Measurements from ENCODE around the gene GID4.
"Not testable (repeated sequence)": the region's sequence is repeated elsewhere in the genome, so short reads cannot be mapped to it uniquely, and the experiment has no call there.

Gene GID4

DNA sequence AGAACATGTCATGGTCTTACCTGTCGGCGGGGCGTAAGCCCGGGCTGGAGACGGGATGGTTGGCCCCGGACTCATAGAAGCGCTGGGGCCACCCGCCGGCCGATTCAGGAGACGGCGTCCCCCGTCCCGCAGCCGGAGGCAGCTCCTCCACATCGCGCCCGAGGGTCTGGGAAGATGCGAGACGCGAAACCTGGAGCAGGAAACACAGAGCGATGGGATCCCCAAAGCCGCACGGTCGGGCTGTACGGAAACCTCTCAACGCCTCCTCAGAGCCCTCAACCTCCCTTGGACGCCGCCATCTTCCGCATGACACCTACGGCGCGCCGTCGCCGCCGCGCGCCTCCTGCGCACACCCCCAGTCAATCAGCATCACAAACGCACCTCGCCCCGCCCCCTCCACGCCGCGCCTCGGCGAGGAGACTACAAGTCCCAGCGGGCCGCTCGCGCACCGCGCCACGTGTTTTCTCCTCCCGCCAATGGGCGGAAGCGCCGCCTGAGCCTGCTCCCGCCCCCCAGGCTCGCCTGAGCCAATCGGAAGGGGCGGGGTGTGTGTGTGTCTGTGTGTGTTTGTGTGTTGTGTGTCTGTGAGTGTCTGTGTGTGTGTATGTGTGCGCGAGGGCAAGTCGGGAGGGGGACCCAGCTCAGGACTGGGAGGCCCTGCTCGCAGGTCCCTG, at the start of gene GID4, which contains the start of gene ATPAF2:
TSS of gene GID4 (plus strand) at position 548 of the 674 bp plus-strand sequence. CDS start at position 605, 57 bp downstream.
TSS of gene ATPAF2 (minus strand) at position 308 of the 674 bp plus-strand sequence. CDS start at position 153, 155 bp downstream.
- Histone ChIP-seq H3K36me3 (ENCODE audit: control insufficient read depth in 2 of 2, insufficient read depth in 2 of 2, low read length in 2 of 2) (no peaks in the 10 kb centered on the region), H3K9ac (ENCODE audit: low read length in 2 of 2) (peak within 1 kb of the TSS; percentile 76 to 86), H3K4me3 (ENCODE audit: low read length in 2 of 2) (peak within 1 kb of the TSS; percentile 69 to 94), H3K9me3 (ENCODE audit: control insufficient read depth in 2 of 2, low read length in 2 of 2) (no peaks in the 10 kb centered on the region), H3K4me1 (ENCODE audit: control insufficient read depth, insufficient read depth, low read length) (peaks cover 30% of the 10 kb centered on the region), H3K27ac (ENCODE audit: low read length) (peak within 1 kb of the TSS; percentile 49), H3K27me3 (ENCODE audit: control insufficient read depth in 1 of 2, insufficient read depth in 2 of 2, low read length in 2 of 2) (no peaks in the 10 kb centered on the region)

DNA sequence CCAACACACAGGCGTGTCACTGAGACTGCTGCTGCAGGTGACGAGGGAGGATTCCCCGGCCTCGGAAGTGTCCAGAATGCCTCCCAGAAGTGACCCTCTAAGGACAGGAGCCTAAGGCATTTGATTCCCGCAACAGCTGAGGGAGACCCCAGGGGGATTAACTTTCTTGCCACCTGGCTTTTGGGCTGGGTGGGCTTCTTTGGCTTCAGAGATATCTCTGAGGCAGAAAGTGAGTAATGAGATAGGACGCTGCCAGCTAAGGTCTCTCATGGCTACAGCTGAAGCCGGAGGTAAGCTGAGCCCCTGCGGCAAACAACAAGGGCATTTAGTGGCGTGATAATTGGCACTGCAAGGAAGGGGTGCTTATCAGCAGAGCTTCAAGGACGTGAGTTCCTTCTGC, 49.6 kb upstream of the GID4 start:
- no peak overlapping the region for H3K27ac ChIP-seq (ENCODE audit: low read length)
- H3K9me3 ChIP-seq (ENCODE audit: control insufficient read depth in 2 of 2, low read length in 2 of 2), result no peaks in the 10 kb centered on the region
- H3K4me3 ChIP-seq (ENCODE audit: low read length in 2 of 2), result no peak overlapping the region
- peaks cover 0 to 5% of the 10 kb centered on the region in 2 donors for H3K36me3 ChIP-seq (ENCODE audit: control insufficient read depth in 2 of 2, insufficient read depth in 2 of 2, low read length in 2 of 2)
- no peaks in the 10 kb centered on the region for H3K4me1 ChIP-seq (ENCODE audit: control insufficient read depth, insufficient read depth, low read length)
- no peaks in the 10 kb centered on the region for H3K27me3 ChIP-seq (ENCODE audit: control insufficient read depth in 1 of 2, insufficient read depth in 2 of 2, low read length in 2 of 2)
- no peak overlapping the region for H3K9ac ChIP-seq (ENCODE audit: low read length in 2 of 2)

DNA sequence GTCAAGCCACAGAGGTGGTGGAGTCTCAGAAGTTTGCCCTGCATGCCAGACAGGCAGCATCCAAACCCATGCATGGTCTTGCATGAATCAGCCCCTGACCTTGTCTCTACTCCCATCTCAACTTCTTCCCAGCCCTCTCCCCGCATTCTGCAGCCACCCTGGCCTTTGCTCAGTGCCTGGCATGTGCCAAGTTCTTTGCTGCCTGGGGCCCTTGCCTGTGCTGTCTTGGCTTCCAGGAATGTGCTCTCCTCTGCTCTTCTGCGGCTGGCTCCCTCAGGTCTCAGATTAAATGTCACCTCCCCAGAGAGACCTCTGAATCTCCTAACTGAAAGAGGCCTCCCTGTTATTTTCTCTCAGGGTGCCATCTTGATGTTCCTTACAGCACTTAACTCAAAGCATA, 48.9 kb upstream of the GID4 start:
- H3K27me3 ChIP-seq (ENCODE audit: control insufficient read depth in 1 of 2, insufficient read depth in 2 of 2, low read length in 2 of 2), result no peaks in the 10 kb centered on the region
- no peak overlapping the region for H3K27ac ChIP-seq (ENCODE audit: low read length)
- H3K9me3 ChIP-seq (ENCODE audit: control insufficient read depth in 2 of 2, low read length in 2 of 2), result no peaks in the 10 kb centered on the region
- H3K9ac ChIP-seq (ENCODE audit: low read length in 2 of 2), result no peak overlapping the region
- no peaks in the 10 kb centered on the region for H3K4me1 ChIP-seq (ENCODE audit: control insufficient read depth, insufficient read depth, low read length)
- peaks cover 0 to 5% of the 10 kb centered on the region in 2 donors for H3K36me3 ChIP-seq (ENCODE audit: control insufficient read depth in 2 of 2, insufficient read depth in 2 of 2, low read length in 2 of 2)
- no peak overlapping the region for H3K4me3 ChIP-seq (ENCODE audit: low read length in 2 of 2)

DNA sequence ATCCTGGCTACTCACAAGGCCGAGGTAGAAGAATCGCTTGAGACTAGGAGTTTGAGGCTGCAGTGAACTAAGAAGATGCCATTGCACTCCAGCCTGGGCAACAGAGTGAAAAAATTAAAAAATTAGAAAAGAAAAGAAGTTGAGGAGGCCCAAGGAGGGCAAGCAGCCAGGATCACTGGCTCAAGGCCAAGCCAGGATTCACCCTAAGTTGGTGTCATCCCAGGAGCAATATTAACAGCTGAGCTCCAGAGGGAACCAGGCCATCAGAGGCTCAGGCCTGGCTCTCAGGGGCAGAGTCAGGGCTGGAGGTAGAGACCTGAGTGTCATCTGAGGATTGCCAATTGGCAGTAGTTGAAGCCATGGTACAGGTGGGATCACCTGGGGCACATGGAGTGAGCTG, 45.8 kb upstream of the GID4 start:
- Histone ChIP-seq H3K9me3 (ENCODE audit: control insufficient read depth in 2 of 2, low read length in 2 of 2) (no peaks in the 10 kb centered on the region), H3K4me3 (ENCODE audit: low read length in 2 of 2) (no peak overlapping the region), H3K27ac (ENCODE audit: low read length) (no peak overlapping the region), H3K27me3 (ENCODE audit: control insufficient read depth in 1 of 2, insufficient read depth in 2 of 2, low read length in 2 of 2) (no peaks in the 10 kb centered on the region), H3K4me1 (ENCODE audit: control insufficient read depth, insufficient read depth, low read length) (no peaks in the 10 kb centered on the region), H3K9ac (ENCODE audit: low read length in 2 of 2) (no peak overlapping the region), H3K36me3 (ENCODE audit: control insufficient read depth in 2 of 2, insufficient read depth in 2 of 2, low read length in 2 of 2) (peaks cover 0 to 2% of the 10 kb centered on the region in 2 donors)

DNA sequence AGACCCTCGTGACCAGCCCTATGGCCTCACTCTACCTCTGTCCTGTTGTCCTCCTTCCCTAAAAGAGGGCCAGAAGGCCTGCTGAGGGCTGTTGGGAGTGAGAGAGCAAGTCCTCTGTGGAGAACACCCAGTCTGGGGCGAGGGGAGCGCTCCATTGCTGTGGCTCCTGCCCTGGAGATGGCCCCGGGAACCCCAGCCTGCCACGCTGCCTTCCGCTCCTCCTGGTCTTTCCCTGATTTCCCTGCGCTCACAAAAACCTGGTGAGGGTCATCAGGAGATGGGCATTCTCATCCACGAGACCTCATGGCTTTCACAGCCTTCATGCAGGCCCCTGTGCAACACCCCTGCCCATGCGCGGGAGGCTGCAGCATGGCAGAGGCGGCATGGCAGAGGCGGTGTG, 45.4 kb upstream of the GID4 start:
- Histone ChIP-seq H3K4me1 (ENCODE audit: control insufficient read depth, insufficient read depth, low read length) (no peaks in the 10 kb centered on the region), H3K9ac (ENCODE audit: low read length in 2 of 2) (no peak overlapping the region), H3K27me3 (ENCODE audit: control insufficient read depth in 1 of 2, insufficient read depth in 2 of 2, low read length in 2 of 2) (no peaks in the 10 kb centered on the region), H3K27ac (ENCODE audit: low read length) (no peak overlapping the region), H3K36me3 (ENCODE audit: control insufficient read depth in 2 of 2, insufficient read depth in 2 of 2, low read length in 2 of 2) (peaks cover 0 to under 1% of the 10 kb centered on the region in 2 donors), H3K9me3 (ENCODE audit: control insufficient read depth in 2 of 2, low read length in 2 of 2) (no peaks in the 10 kb centered on the region), H3K4me3 (ENCODE audit: low read length in 2 of 2) (no peak overlapping the region)

DNA sequence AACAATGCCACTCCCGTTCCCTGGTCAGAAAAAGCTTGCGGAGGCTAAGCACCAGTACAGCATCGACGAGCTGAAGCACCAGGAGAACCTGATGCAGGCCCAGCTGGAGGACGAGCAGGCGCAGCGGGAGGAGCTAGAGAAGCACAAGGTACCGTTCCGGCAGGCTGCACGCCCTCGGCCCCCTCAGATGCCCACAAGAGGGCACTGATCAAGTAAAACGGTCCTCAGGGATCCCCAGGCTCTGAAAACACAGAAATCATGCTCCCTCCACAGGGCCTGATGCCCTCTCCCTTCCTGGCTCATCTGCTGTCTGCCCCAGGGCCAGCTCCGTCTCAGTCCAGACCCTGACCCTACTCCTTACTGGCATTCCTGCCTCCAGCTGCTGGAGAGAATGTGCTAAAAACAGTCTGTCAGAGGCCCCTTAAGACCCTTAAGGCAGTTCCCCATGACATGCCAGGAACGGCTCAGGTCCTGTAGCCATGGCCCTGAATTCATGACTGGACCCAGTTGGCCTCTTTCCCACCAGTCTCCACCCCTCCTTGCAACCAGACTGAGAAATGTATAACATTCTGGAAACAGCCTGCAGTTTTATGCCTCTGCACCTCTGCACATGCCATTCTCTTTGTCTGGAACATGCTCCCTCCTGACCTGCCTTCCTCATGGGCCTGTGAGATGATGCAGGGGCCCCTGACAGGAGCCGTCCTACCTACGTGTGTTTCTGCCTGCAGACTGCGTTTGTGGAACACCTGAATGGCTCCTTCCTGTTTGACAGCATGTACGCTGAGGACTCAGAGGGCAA, 44.7 kb upstream of the GID4 start:
- H3K27me3 ChIP-seq (ENCODE audit: control insufficient read depth in 1 of 2, insufficient read depth in 2 of 2, low read length in 2 of 2), result no peaks in the 10 kb centered on the region
- H3K9ac ChIP-seq (ENCODE audit: low read length in 2 of 2), result no peak overlapping the region
- H3K4me1 ChIP-seq (ENCODE audit: control insufficient read depth, insufficient read depth, low read length), result no peaks in the 10 kb centered on the region
- no peaks in the 10 kb centered on the region for H3K36me3 ChIP-seq (ENCODE audit: control insufficient read depth in 2 of 2, insufficient read depth in 2 of 2, low read length in 2 of 2)
- H3K27ac ChIP-seq (ENCODE audit: low read length), result no peak overlapping the region
- H3K4me3 ChIP-seq (ENCODE audit: low read length in 2 of 2), result no peak overlapping the region
- no peaks in the 10 kb centered on the region for H3K9me3 ChIP-seq (ENCODE audit: control insufficient read depth in 2 of 2, low read length in 2 of 2)

DNA sequence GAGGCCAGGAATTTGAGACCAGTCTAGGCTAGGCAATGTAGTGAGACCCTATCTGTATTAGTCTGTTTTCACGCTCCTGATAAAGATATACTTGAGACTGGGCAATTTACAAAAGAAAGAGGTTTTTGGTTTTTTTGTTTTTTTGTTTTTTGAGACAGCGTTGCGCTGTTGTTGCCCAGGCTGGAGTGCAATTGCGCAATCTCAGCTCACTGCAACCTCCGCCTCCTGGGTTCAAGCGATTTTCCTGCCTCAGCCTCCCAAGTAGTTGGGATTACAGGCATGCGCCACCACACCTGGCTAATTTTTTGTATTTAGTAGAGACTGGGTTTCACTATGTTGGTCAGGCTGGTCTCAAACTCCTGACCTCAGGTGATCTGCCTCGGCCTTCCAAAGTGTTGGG, 43.3 kb upstream of the GID4 start:
- H3K9ac ChIP-seq (ENCODE audit: low read length in 2 of 2); H3K27ac ChIP-seq (ENCODE audit: low read length); H3K9me3 ChIP-seq (ENCODE audit: control insufficient read depth in 2 of 2, low read length in 2 of 2); H3K36me3 ChIP-seq (ENCODE audit: control insufficient read depth in 2 of 2, insufficient read depth in 2 of 2, low read length in 2 of 2); H3K4me1 ChIP-seq (ENCODE audit: control insufficient read depth, insufficient read depth, low read length); H3K4me3 ChIP-seq (ENCODE audit: low read length in 2 of 2); H3K27me3 ChIP-seq (ENCODE audit: control insufficient read depth in 1 of 2, insufficient read depth in 2 of 2, low read length in 2 of 2): not testable (repeated sequence)

DNA sequence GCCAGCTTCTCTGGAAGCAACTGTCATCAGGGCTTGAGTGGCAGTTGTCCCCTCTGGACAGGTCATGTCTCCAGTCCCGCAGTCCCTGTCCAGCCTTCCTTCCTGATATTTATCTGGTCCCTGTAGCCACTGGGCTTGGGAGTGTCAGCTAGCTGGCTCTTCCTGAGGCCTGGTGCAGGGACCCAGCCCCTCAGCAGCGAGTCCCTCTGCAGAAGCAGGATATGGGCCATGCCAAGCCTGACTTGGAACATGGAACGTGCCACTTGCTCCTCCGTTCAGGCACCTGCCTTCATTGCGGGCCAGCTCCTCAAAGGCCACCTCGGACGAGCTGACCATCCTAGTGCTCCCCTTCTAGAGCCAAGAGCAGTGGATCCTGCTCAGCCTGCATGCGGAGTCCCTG, 40.3 kb upstream of the GID4 start:
- Histone ChIP-seq H3K27ac (ENCODE audit: low read length) (no peak overlapping the region), H3K4me3 (ENCODE audit: low read length in 2 of 2) (no peak overlapping the region), H3K9me3 (ENCODE audit: control insufficient read depth in 2 of 2, low read length in 2 of 2) (no peaks in the 10 kb centered on the region), H3K27me3 (ENCODE audit: control insufficient read depth in 1 of 2, insufficient read depth in 2 of 2, low read length in 2 of 2) (no peaks in the 10 kb centered on the region), H3K4me1 (ENCODE audit: control insufficient read depth, insufficient read depth, low read length) (no peaks in the 10 kb centered on the region), H3K36me3 (ENCODE audit: control insufficient read depth in 2 of 2, insufficient read depth in 2 of 2, low read length in 2 of 2) (no peaks in the 10 kb centered on the region), H3K9ac (ENCODE audit: low read length in 2 of 2) (no peak overlapping the region)

DNA sequence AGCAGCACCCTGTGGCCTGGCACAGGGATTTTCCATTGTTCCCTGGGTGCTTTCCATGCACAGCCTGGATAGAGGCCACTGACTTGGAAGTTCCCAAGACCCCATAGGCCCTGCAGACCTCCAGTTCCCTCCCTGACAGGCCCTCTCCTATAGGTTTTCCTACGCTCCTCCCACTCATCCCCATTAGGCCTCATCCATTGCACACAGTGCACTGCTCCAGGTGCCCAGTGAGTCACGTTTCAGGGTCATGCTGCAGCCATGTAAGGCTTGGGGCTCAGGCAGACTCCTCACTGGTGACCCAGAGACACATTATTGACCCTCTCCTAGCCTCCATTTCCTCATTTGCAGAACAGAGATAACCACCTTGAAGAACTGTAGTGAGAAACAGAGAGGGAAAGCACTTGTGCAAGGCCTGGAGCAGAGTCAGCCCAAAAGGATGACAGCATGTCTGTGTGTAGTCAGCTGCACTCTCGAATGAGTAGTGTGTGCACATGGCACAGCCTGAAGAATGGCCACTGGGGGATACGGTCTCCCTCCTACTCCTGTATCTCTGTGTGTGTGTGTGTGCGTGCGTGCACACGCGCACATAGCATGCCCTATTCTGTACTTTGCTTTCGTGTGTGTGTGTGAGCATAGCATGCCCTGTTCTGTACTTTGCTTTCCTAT, 39.7 kb upstream of the GID4 start:
- Histone ChIP-seq H3K27ac (ENCODE audit: low read length) (no peak overlapping the region), H3K9ac (ENCODE audit: low read length in 2 of 2) (no peak overlapping the region), H3K4me1 (ENCODE audit: control insufficient read depth, insufficient read depth, low read length) (no peaks in the 10 kb centered on the region), H3K4me3 (ENCODE audit: low read length in 2 of 2) (no peak overlapping the region), H3K27me3 (ENCODE audit: control insufficient read depth in 1 of 2, insufficient read depth in 2 of 2, low read length in 2 of 2) (no peaks in the 10 kb centered on the region), H3K36me3 (ENCODE audit: control insufficient read depth in 2 of 2, insufficient read depth in 2 of 2, low read length in 2 of 2) (no peaks in the 10 kb centered on the region), H3K9me3 (ENCODE audit: control insufficient read depth in 2 of 2, low read length in 2 of 2) (no peaks in the 10 kb centered on the region)

DNA sequence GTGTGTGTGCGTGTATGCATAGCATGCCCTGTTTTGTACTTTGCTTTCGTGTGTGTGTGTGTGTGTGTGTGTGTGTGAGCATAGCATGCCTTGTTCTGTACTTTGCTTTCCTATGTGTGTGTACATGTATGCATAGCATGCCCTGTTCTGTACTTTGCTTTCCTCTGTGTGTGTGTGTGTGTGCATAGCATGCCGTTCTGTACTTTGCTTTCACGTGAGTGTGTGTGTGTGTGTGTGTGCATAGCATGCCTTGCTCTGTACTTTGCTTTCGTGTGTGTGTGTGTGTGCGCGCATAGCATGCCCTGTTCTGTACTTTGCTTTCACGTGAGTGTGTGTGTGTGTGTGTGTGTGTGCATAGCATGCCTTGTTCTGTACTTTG, 39.2 kb upstream of the GID4 start:
- Histone ChIP-seq H3K9me3 (ENCODE audit: control insufficient read depth in 2 of 2, low read length in 2 of 2) (no peaks in the 10 kb centered on the region), H3K9ac (ENCODE audit: low read length in 2 of 2) (no peak overlapping the region), H3K4me3 (ENCODE audit: low read length in 2 of 2) (no peak overlapping the region), H3K4me1 (ENCODE audit: control insufficient read depth, insufficient read depth, low read length) (no peaks in the 10 kb centered on the region), H3K36me3 (ENCODE audit: control insufficient read depth in 2 of 2, insufficient read depth in 2 of 2, low read length in 2 of 2) (no peaks in the 10 kb centered on the region), H3K27ac (ENCODE audit: low read length) (no peak overlapping the region), H3K27me3 (ENCODE audit: control insufficient read depth in 1 of 2, insufficient read depth in 2 of 2, low read length in 2 of 2) (no peaks in the 10 kb centered on the region)
